22Rv1 (cell line): ENCODE data around the gene ACTL8.
"Not testable (repeated sequence)": the region's sequence is repeated elsewhere in the genome, so short reads cannot be mapped to it uniquely, and the experiment has no call there.

Experiments
- H3K27ac ChIP-seq: fragments of 450-650 bp; 2 replicates; pipeline ENCODE4 v1.5.1; 2017
- CTCF ChIP-seq: fragments of 450-650 bp; IDR thresholded peaks from 2 replicates; pipeline ENCODE4 v1.5.1; 2017; ENCODE audit warnings: mild to moderate bottlenecking
- ZFX ChIP-seq: fragments of 450-650 bp; IDR thresholded peaks from 2 replicates; pipeline ENCODE4 v1.6.1; 2017; ENCODE audit warnings: antibody characterized with exemption, borderline replicate concordance

Gene ACTL8

GRCh38 chr1:17743008-17743647 is 12.0 kb upstream of the ACTL8 start:
- H3K27ac ChIP-seq, result no peak overlapping the region
- TF ChIP-seq ZFX (no peak), CTCF (no peak)

- TF ChIP-seq CTCF, result no peak
- no peak for TF ChIP-seq ZFX
- no peak overlapping the region for H3K27ac ChIP-seq
Measured at GRCh38 chr1:17743925-17744324, 11.2 kb upstream of the ACTL8 start.

- TF ChIP-seq CTCF (no peak), ZFX (no peak)
- H3K27ac ChIP-seq, result no peak overlapping the region
Measured at GRCh38 chr1:17744666-17745478, 10.3 kb upstream of the ACTL8 start.

GRCh38 chr1:17745479-17745955 is 9.6 kb upstream of the ACTL8 start:
- TF ChIP-seq CTCF (no peak), ZFX (no peak)
- H3K27ac ChIP-seq, result no peak overlapping the region

- not testable (repeated sequence) for H3K27ac ChIP-seq
Measured at GRCh38 chr1:17746281-17746680, 8.9 kb upstream of the ACTL8 start.

GRCh38 chr1:17746920-17747319 is 8.2 kb upstream of the ACTL8 start:
- TF ChIP-seq ZFX (no peak), CTCF (no peak)
- H3K27ac ChIP-seq, result no peak overlapping the region

GRCh38 chr1:17750333-17750732 is 4.8 kb upstream of the ACTL8 start:
- no peak overlapping the region for H3K27ac ChIP-seq
- TF ChIP-seq ZFX, result no peak
- no peak for TF ChIP-seq CTCF
